ENCODE measurements around the gene SUPT4H1.
A peak's percentile ranks its signal among the peaks of the same experiment; 100 is the strongest.

SUPT4H1 gene

GRCh38 chr17:58338841-58339754 lies 12.9 kb downstream of the SUPT4H1 start:
- peak; percentile 97 for DNase-seq (ENCODE audit: low read depth)
- peak overlapping the region; percentile 81 for H3K4me3 ChIP-seq (ENCODE audit: low read depth, low read length)
- TF ChIP-seq MYC (IDR thresholded peaks at IDR 0.05; ENCODE audit: low read depth, low read length) (no peak; the same call in none of the 2 replicates), POLR2A (IDR thresholded peaks at IDR 0.05; ENCODE audit: extremely low read depth, insufficient read length) (peak; percentile 84)

GRCh38 chr17:58338454-58338840 lies 13.6 kb downstream of the SUPT4H1 start:
- H3K4me3 ChIP-seq (ENCODE audit: low read depth, low read length): peak overlapping the region; percentile 81
- DNase-seq (ENCODE audit: low read depth): no peak
- TF ChIP-seq MAX (IDR thresholded peaks at IDR 0.05; ENCODE audit: low read depth, low read length) (peak; percentile 60), MYC (IDR thresholded peaks at IDR 0.05; ENCODE audit: low read depth, low read length) (peak; percentile 66; the same call in 1 of the 2 replicates), CTCF (IDR thresholded peaks at IDR 0.05; ENCODE audit: low read depth, low read length) (peak; percentile 7), POLR2A (IDR thresholded peaks at IDR 0.05; ENCODE audit: extremely low read depth, insufficient read length) (no peak)

GRCh38 chr17:58337600-58338453 lies 14.2 kb downstream of the SUPT4H1 start:
- TF ChIP-seq MAX (IDR thresholded peaks at IDR 0.05; ENCODE audit: low read depth, low read length) (peak; percentile 45), CTCF (IDR thresholded peaks at IDR 0.05; ENCODE audit: low read depth, low read length) (no peak), MYC (IDR thresholded peaks at IDR 0.05; ENCODE audit: low read depth, low read length) (peak; percentile 70; the same call in 1 of the 2 replicates), POLR2A (IDR thresholded peaks at IDR 0.05; ENCODE audit: extremely low read depth, insufficient read length) (peak; percentile 79)
- H3K4me3 ChIP-seq (ENCODE audit: low read depth, low read length): peak overlapping the region; percentile 81
- DNase-seq (ENCODE audit: low read depth): peak; percentile 98

GRCh38 chr17:58337210-58337599 lies 14.8 kb downstream of the SUPT4H1 start:
- DNase-seq (ENCODE audit: low read depth): peak; percentile 90
- peak; percentile 26 for TF ChIP-seq MAX (IDR thresholded peaks at IDR 0.05; ENCODE audit: low read depth, low read length)
- TF ChIP-seq CTCF (IDR thresholded peaks at IDR 0.05; ENCODE audit: low read depth, low read length): no peak
- TF ChIP-seq MYC (IDR thresholded peaks at IDR 0.05; ENCODE audit: low read depth, low read length): peak; percentile 53; the same call in 1 of the 2 replicates
- TF ChIP-seq POLR2A (IDR thresholded peaks at IDR 0.05; ENCODE audit: extremely low read depth, insufficient read length): peak; percentile 46
- H3K4me3 ChIP-seq (ENCODE audit: low read depth, low read length): peak overlapping the region; percentile 81

- TF ChIP-seq POLR2A (IDR thresholded peaks at IDR 0.05; ENCODE audit: extremely low read depth, insufficient read length) (no peak), MAX (IDR thresholded peaks at IDR 0.05; ENCODE audit: low read depth, low read length) (no peak), MYC (IDR thresholded peaks at IDR 0.05; ENCODE audit: low read depth, low read length) (no peak; the same call in 1 of the 2 replicates), CTCF (IDR thresholded peaks at IDR 0.05; ENCODE audit: low read depth, low read length) (no peak)
- peak; percentile 75 for DNase-seq (ENCODE audit: low read depth)
- peak overlapping the region; percentile 81 for H3K4me3 ChIP-seq (ENCODE audit: low read depth, low read length)
Observed at GRCh38 chr17:58336456-58337209, 15.4 kb downstream of the SUPT4H1 start.
